Activated T-cell treated with anti-CD3 and anti-CD28 coated beads, Interleukin-2, amount 50 U/mL, for 72 hours (primary cell): ENCODE results near the gene ZSCAN9. TPM values are rescaled to one million over a fixed set of nuclear protein-coding genes. Genes with fewer than 3 reads are reported as not detected.

Experiments used
- ATAC-seq, 2 donors: fragments of 150-1000 bp; cut with Tn5 transposase; replicated peaks in 1 of 2; 2 replicates each; pipeline ENCODE4 v1.10.0; 2021; ENCODE audit warnings: moderate library complexity in 2 of 2, mild to moderate bottlenecking in 1 of 2
- DNase-seq, 2 donors: peaks; one replicate each; pipeline ENCODE4 v3.0.0; 2021 to 2022; ENCODE audit warnings: mixed read lengths in 1 of 2
- H3K27ac Mint-ChIP-seq: one replicate; pipeline ENCODE4 v1.8.0; 2022; ENCODE audit warnings: mild to moderate bottlenecking, moderate library complexity, mixed read lengths
- H3K27me3 Mint-ChIP-seq: one replicate; pipeline ENCODE4 v1.8.0; 2022; ENCODE audit warnings: low read depth, mixed read lengths
- H3K36me3 Mint-ChIP-seq, 2 donors: one replicate each; pipeline ENCODE4 v1.8.0; 2022; ENCODE audit warnings: mixed read lengths in 2 of 2, mild to moderate bottlenecking in 1 of 2; ENCODE audit not compliant: insufficient read depth in 2 of 2
- H3K4me1 Mint-ChIP-seq: one replicate; pipeline ENCODE4 v1.8.0; 2022; ENCODE audit warnings: low read depth, mixed read lengths
- H3K4me3 Mint-ChIP-seq, 2 donors: one replicate each; pipeline ENCODE4 v1.8.0; 2022; ENCODE audit warnings: mild to moderate bottlenecking in 2 of 2, mixed read lengths in 2 of 2, moderate library complexity in 2 of 2
- H3K9me3 Mint-ChIP-seq, 2 donors: one replicate each; pipeline ENCODE4 v1.8.0; 2022; ENCODE audit warnings: mixed read lengths in 2 of 2
- total RNA-seq, 2 donors: library from RNA; stranded (reverse); gene quantifications; one replicate each; pipeline ENCODE4 v1.2.3, GENCODE V29; 2022

The ZSCAN9 gene
- total RNA-seq, 2 donors from 2014 or later = 7.5 to 9.2 TPM

GRCh38 chr6:28209753-28210535 is 15.1 kb upstream of the ZSCAN9 start:
- Mint-ChIP-seq H3K27ac (no peak overlapping the region), H3K27me3 (peaks cover 94% of the 10 kb centered on the region), H3K36me3 (peaks cover 2 to 7% of the 10 kb centered on the region in 2 donors), H3K9me3 (peaks cover 0 to 1% of the 10 kb centered on the region in 2 donors), H3K4me3 (no peak overlapping the region), H3K4me1 (peaks cover 40% of the 10 kb centered on the region)
- ATAC-seq = no peak
- DNase-seq = no peak

- H3K9me3 Mint-ChIP-seq = no peaks in the 10 kb centered on the region
- H3K4me3 Mint-ChIP-seq = peak overlapping the region; percentile 85 to 86
- H3K36me3 Mint-ChIP-seq = peaks cover 2 to 4% of the 10 kb centered on the region in 2 donors
- H3K27me3 Mint-ChIP-seq = peaks cover 91% of the 10 kb centered on the region
- DNase-seq (peak in 1 of 2 donors; percentile 22), ATAC-seq (peak in 1 of 2 donors; percentile 40)
- peaks cover 40% of the 10 kb centered on the region for H3K4me1 Mint-ChIP-seq
- peak overlapping the region; percentile 79 for H3K27ac Mint-ChIP-seq
Measured at GRCh38 chr6:28211840-28212509, 13.1 kb upstream of the ZSCAN9 start.

GRCh38 chr6:28212510-28213212 is 12.4 kb upstream of the ZSCAN9 start:
- peaks cover 1 to 2% of the 10 kb centered on the region in 2 donors for H3K36me3 Mint-ChIP-seq
- no peaks in the 10 kb centered on the region for H3K9me3 Mint-ChIP-seq
- DNase-seq (peak; percentile 62 to 65), ATAC-seq (peak; percentile 72 to 75)
- H3K4me3 Mint-ChIP-seq = peak overlapping the region; percentile 85 to 86
- H3K27me3 Mint-ChIP-seq = peaks cover 88% of the 10 kb centered on the region
- H3K4me1 Mint-ChIP-seq = peaks cover 36% of the 10 kb centered on the region
- H3K27ac Mint-ChIP-seq = peak overlapping the region; percentile 79

- H3K36me3 Mint-ChIP-seq = peaks cover 1 to 2% of the 10 kb centered on the region in 2 donors
- peak overlapping the region; percentile 85 to 86 for H3K4me3 Mint-ChIP-seq
- ATAC-seq = no peak
- H3K4me1 Mint-ChIP-seq = peaks cover 35% of the 10 kb centered on the region
- no peaks in the 10 kb centered on the region for H3K9me3 Mint-ChIP-seq
- DNase-seq = no peak
- H3K27ac Mint-ChIP-seq = peak overlapping the region; percentile 79
- peaks cover 88% of the 10 kb centered on the region for H3K27me3 Mint-ChIP-seq
Measured at GRCh38 chr6:28213213-28213523, 11.9 kb upstream of the ZSCAN9 start.

GRCh38 chr6:28215425-28215824 is 9.7 kb upstream of the ZSCAN9 start:
- Mint-ChIP-seq H3K27ac (no peak overlapping the region), H3K27me3 (peaks cover 80% of the 10 kb centered on the region), H3K9me3 (no peaks in the 10 kb centered on the region), H3K4me1 (peaks cover 28% of the 10 kb centered on the region), H3K4me3 (peak overlapping the region; percentile 4 to 22), H3K36me3 (peaks cover 0 to 2% of the 10 kb centered on the region in 2 donors)
- ATAC-seq (no peak), DNase-seq (no peak)

GRCh38 chr6:28217890-28218289 is 7.2 kb upstream of the ZSCAN9 start:
- H3K36me3 Mint-ChIP-seq = peaks cover 0 to 2% of the 10 kb centered on the region in 2 donors
- ATAC-seq (no peak), DNase-seq (no peak)
- peaks cover 84% of the 10 kb centered on the region for H3K27me3 Mint-ChIP-seq
- H3K4me1 Mint-ChIP-seq = peaks cover 19% of the 10 kb centered on the region
- H3K27ac Mint-ChIP-seq = no peak overlapping the region
- H3K9me3 Mint-ChIP-seq = no peaks in the 10 kb centered on the region
- H3K4me3 Mint-ChIP-seq = peak overlapping the region; percentile 83 to 90

- Mint-ChIP-seq H3K4me1 (peaks cover 15% of the 10 kb centered on the region), H3K36me3 (peaks cover 0 to 3% of the 10 kb centered on the region in 2 donors)
Measured at GRCh38 chr6:28218312-28219248, 6.5 kb upstream of the ZSCAN9 start.

GRCh38 chr6:28220257-28221133 is 4.6 kb upstream of the ZSCAN9 start:
- Mint-ChIP-seq H3K4me1 (peaks cover 24% of the 10 kb centered on the region), H3K9me3 (no peaks in the 10 kb centered on the region), H3K4me3 (no peak overlapping the region), H3K27me3 (peaks cover 80% of the 10 kb centered on the region), H3K36me3 (peaks cover 2 to 3% of the 10 kb centered on the region in 2 donors), H3K27ac (no peak overlapping the region)
- no peak for ATAC-seq
- no peak for DNase-seq

More at GRCh38 chr6:28218312-28219248, 6.5 kb upstream of the ZSCAN9 start:
- ATAC-seq = peak; percentile 84 to 94
- DNase-seq = peak; percentile 51 to 63
- Mint-ChIP-seq H3K27ac (no peak overlapping the region), H3K27me3 (peaks cover 85% of the 10 kb centered on the region), H3K4me3 (peak overlapping the region; percentile 83 to 90), H3K9me3 (no peaks in the 10 kb centered on the region)

GRCh38 chr6:28224131-28225055 is 682 bp upstream of the ZSCAN9 start:
- Mint-ChIP-seq H3K27me3 (peaks cover 59% of the 10 kb centered on the region), H3K9me3 (no peaks in the 10 kb centered on the region), H3K27ac (peak overlapping the region; percentile 46), H3K36me3 (peaks cover 3% of the 10 kb centered on the region in 2 donors), H3K4me3 (peak overlapping the region; percentile 82 to 85), H3K4me1 (peaks cover 15% of the 10 kb centered on the region)
- no peak for ATAC-seq
- DNase-seq = no peak

GRCh38 chr6:28226460-28226859 is 1.4 kb downstream of the ZSCAN9 start:
- Mint-ChIP-seq H3K36me3 (peaks cover 6 to 8% of the 10 kb centered on the region in 2 donors), H3K27me3 (peaks cover 42% of the 10 kb centered on the region), H3K4me1 (peaks cover 9% of the 10 kb centered on the region), H3K27ac (no peak overlapping the region), H3K4me3 (no peak overlapping the region), H3K9me3 (no peaks in the 10 kb centered on the region)
- ATAC-seq (no peak), DNase-seq (no peak)

- Mint-ChIP-seq H3K4me3 (no peak overlapping the region), H3K36me3 (peaks cover 5 to 8% of the 10 kb centered on the region in 2 donors), H3K27ac (no peak overlapping the region), H3K4me1 (peaks cover 5% of the 10 kb centered on the region), H3K27me3 (no peaks in the 10 kb centered on the region), H3K9me3 (no peaks in the 10 kb centered on the region)
- DNase-seq (no peak), ATAC-seq (no peak)
Measured at GRCh38 chr6:28232785-28233184, 7.7 kb downstream of the ZSCAN9 start.
